Measurements from ENCODE around the gene AMOTL2. TPM values are rescaled to one million over a fixed set of nuclear protein-coding genes. Genes with fewer than 3 reads are reported as not detected.

AMOTL2 gene
- total RNA-seq, 1 donor, result 236 TPM

- TF ChIP-seq CTCF (IDR thresholded peaks at IDR 0.05; ENCODE audit: insufficient read depth, low read depth, low read length), result no peak
- H3K4me3 ChIP-seq (ENCODE audit: low read depth, low read length), result no peak overlapping the region
- no peak for DNase-seq (ENCODE audit: low read depth)
Observed at GRCh38 chr3:134340982-134341365, 33.3 kb downstream of the AMOTL2 start.

- DNase-seq (ENCODE audit: low read depth), result no peak
- H3K4me3 ChIP-seq (ENCODE audit: low read depth, low read length), result no peak overlapping the region
- TF ChIP-seq CTCF (IDR thresholded peaks at IDR 0.05; ENCODE audit: insufficient read depth, low read depth, low read length), result no peak
Observed at GRCh38 chr3:134340362-134340981, 33.8 kb downstream of the AMOTL2 start.

DNA sequence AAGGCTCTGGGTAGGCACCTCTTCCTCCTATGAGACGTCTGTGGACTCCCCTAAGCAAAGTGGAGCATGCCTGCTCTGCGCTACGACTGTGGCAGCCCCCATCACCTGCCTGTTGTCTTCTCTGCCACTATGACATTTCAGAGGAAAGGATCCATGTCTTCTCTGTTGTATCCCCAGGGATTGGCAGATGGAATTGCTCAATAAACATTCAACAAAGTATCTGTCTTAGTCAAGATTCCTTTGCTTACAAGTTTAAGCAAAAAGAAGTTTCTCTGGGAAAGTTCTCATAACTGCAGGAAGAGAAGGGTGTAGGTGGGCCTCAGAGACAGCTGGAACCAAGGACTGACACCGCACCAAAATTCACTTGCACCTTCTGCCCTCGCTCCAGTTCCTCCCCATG is 34.3 kb downstream of the AMOTL2 start:
- no peak for TF ChIP-seq CTCF (IDR thresholded peaks at IDR 0.05; ENCODE audit: insufficient read depth, low read depth, low read length)
- no peak overlapping the region for H3K4me3 ChIP-seq (ENCODE audit: low read depth, low read length)
- no peak for DNase-seq (ENCODE audit: low read depth)

DNA sequence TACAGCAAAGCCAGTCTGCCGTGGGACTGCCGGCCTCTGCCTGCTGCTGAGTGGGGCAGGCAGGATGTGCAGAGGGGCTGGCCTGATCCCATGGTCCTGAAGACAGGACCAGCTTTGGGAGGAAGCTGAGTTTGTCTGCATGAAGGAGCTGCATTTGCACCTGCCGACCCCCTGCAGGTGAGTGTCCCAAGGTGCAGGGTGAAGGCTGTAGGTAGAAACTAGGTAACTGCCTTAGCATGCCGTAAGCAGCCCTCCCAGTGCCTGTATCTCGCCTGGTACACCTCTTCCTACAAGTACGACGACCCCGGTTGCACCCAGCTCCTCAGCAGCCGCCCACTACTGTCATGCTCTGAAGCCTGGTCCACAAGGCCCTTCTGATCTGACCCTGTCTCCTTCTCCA is 34.9 kb downstream of the AMOTL2 start:
- TF ChIP-seq CTCF (IDR thresholded peaks at IDR 0.05; ENCODE audit: insufficient read depth, low read depth, low read length), result no peak
- H3K4me3 ChIP-seq (ENCODE audit: low read depth, low read length), result no peak overlapping the region
- no peak for DNase-seq (ENCODE audit: low read depth)

- no peak for DNase-seq (ENCODE audit: low read depth)
- TF ChIP-seq CTCF (IDR thresholded peaks at IDR 0.05; ENCODE audit: insufficient read depth, low read depth, low read length), result no peak
- H3K4me3 ChIP-seq (ENCODE audit: low read depth, low read length), result no peak overlapping the region
Observed at GRCh38 chr3:134338516-134339261, 35.6 kb downstream of the AMOTL2 start.

GRCh38 chr3:134338201-134338512 is 36.1 kb downstream of the AMOTL2 start:
- TF ChIP-seq CTCF (IDR thresholded peaks at IDR 0.05; ENCODE audit: insufficient read depth, low read depth, low read length), result no peak
- H3K4me3 ChIP-seq (ENCODE audit: low read depth, low read length), result no peak overlapping the region
- no peak for DNase-seq (ENCODE audit: low read depth)

Data from fibroblast of villous mesenchyme (primary cell).